Measurements from ENCODE around the gene HLA-A. TPM values are rescaled to one million over a fixed set of nuclear protein-coding genes. Genes with fewer than 3 reads are reported as not detected.
A peak's percentile ranks its signal among the peaks of the same experiment; 100 is the strongest.
"Not testable (repeated sequence)": the region's sequence is repeated elsewhere in the genome, so short reads cannot be mapped to it uniquely, and the experiment has no call there.

The HLA-A gene
- total RNA-seq, 1 donor = 1,869 TPM

- peaks cover 50% of the 10 kb centered on the region for H3K4me1 ChIP-seq (ENCODE audit: insufficient read depth, low read length)
- H3K9me3 ChIP-seq (ENCODE audit: low read depth, low read length) = no peaks in the 10 kb centered on the region
- H3K4me3 ChIP-seq (ENCODE audit: low read length) = no peak overlapping the region
- no peaks in the 10 kb centered on the region for H3K27me3 ChIP-seq (ENCODE audit: insufficient read depth, low read length)
Observed at GRCh38 chr6:29964518-29964886, 22.2 kb downstream of the HLA-A start.

- Histone ChIP-seq H3K4me3 (ENCODE audit: low read length) (peak overlapping the region; percentile 41), H3K9me3 (ENCODE audit: low read depth, low read length) (no peaks in the 10 kb centered on the region), H3K27me3 (ENCODE audit: insufficient read depth, low read length) (no peaks in the 10 kb centered on the region), H3K4me1 (ENCODE audit: insufficient read depth, low read length) (peaks cover 46% of the 10 kb centered on the region)
Observed at GRCh38 chr6:29964887-29965562, 22.7 kb downstream of the HLA-A start.

GRCh38 chr6:29965563-29965872 lies 23.2 kb downstream of the HLA-A start:
- Histone ChIP-seq H3K9me3 (ENCODE audit: low read depth, low read length) (no peaks in the 10 kb centered on the region), H3K27me3 (ENCODE audit: insufficient read depth, low read length) (no peaks in the 10 kb centered on the region), H3K4me3 (ENCODE audit: low read length) (peak overlapping the region; percentile 41), H3K4me1 (ENCODE audit: insufficient read depth, low read length) (peaks cover 46% of the 10 kb centered on the region)

- Histone ChIP-seq H3K9me3 (ENCODE audit: low read depth, low read length) (no peaks in the 10 kb centered on the region), H3K4me3 (ENCODE audit: low read length) (peak overlapping the region; percentile 41), H3K27me3 (ENCODE audit: insufficient read depth, low read length) (no peaks in the 10 kb centered on the region), H3K4me1 (ENCODE audit: insufficient read depth, low read length) (peaks cover 46% of the 10 kb centered on the region)
Observed at GRCh38 chr6:29965873-29966601, 23.7 kb downstream of the HLA-A start.

GRCh38 chr6:29967379-29968010 lies 25.2 kb downstream of the HLA-A start:
- H3K9me3 ChIP-seq (ENCODE audit: low read depth, low read length) = no peaks in the 10 kb centered on the region
- no peak overlapping the region for H3K4me3 ChIP-seq (ENCODE audit: low read length)
- peaks cover 39% of the 10 kb centered on the region for H3K4me1 ChIP-seq (ENCODE audit: insufficient read depth, low read length)
- H3K27me3 ChIP-seq (ENCODE audit: insufficient read depth, low read length) = no peaks in the 10 kb centered on the region

GRCh38 chr6:29968130-29968529 lies 25.8 kb downstream of the HLA-A start:
- no peaks in the 10 kb centered on the region for H3K9me3 ChIP-seq (ENCODE audit: low read depth, low read length)
- peaks cover 39% of the 10 kb centered on the region for H3K4me1 ChIP-seq (ENCODE audit: insufficient read depth, low read length)
- no peaks in the 10 kb centered on the region for H3K27me3 ChIP-seq (ENCODE audit: insufficient read depth, low read length)
- no peak overlapping the region for H3K4me3 ChIP-seq (ENCODE audit: low read length)

GRCh38 chr6:29968905-29969304 lies 26.6 kb downstream of the HLA-A start:
- no peak overlapping the region for H3K4me3 ChIP-seq (ENCODE audit: low read length)
- no peaks in the 10 kb centered on the region for H3K9me3 ChIP-seq (ENCODE audit: low read depth, low read length)
- no peaks in the 10 kb centered on the region for H3K27me3 ChIP-seq (ENCODE audit: insufficient read depth, low read length)
- peaks cover 38% of the 10 kb centered on the region for H3K4me1 ChIP-seq (ENCODE audit: insufficient read depth, low read length)

- Histone ChIP-seq H3K4me3 (ENCODE audit: low read length) (no peak overlapping the region), H3K9me3 (ENCODE audit: low read depth, low read length) (no peaks in the 10 kb centered on the region), H3K27me3 (ENCODE audit: insufficient read depth, low read length) (peaks cover 13% of the 10 kb centered on the region), H3K4me1 (ENCODE audit: insufficient read depth, low read length) (peaks cover 30% of the 10 kb centered on the region)
Observed at GRCh38 chr6:29970711-29971110, 28.4 kb downstream of the HLA-A start.

- Histone ChIP-seq H3K4me3 (ENCODE audit: low read length) (no peak overlapping the region), H3K4me1 (ENCODE audit: insufficient read depth, low read length) (peaks cover 23% of the 10 kb centered on the region), H3K9me3 (ENCODE audit: low read depth, low read length) (no peaks in the 10 kb centered on the region), H3K27me3 (ENCODE audit: insufficient read depth, low read length) (peaks cover 37% of the 10 kb centered on the region)
Observed at GRCh38 chr6:29974901-29975560, 32.7 kb downstream of the HLA-A start.

- peaks cover 37% of the 10 kb centered on the region for H3K27me3 ChIP-seq (ENCODE audit: insufficient read depth, low read length)
- H3K9me3 ChIP-seq (ENCODE audit: low read depth, low read length) = no peaks in the 10 kb centered on the region
- peaks cover 23% of the 10 kb centered on the region for H3K4me1 ChIP-seq (ENCODE audit: insufficient read depth, low read length)
- no peak overlapping the region for H3K4me3 ChIP-seq (ENCODE audit: low read length)
Observed at GRCh38 chr6:29975561-29975907, 33.2 kb downstream of the HLA-A start.

GRCh38 chr6:29976253-29976587 lies 33.9 kb downstream of the HLA-A start:
- peak overlapping the region; percentile 32 for H3K4me3 ChIP-seq (ENCODE audit: low read length)
- no peaks in the 10 kb centered on the region for H3K9me3 ChIP-seq (ENCODE audit: low read depth, low read length)
- peaks cover 37% of the 10 kb centered on the region for H3K27me3 ChIP-seq (ENCODE audit: insufficient read depth, low read length)
- peaks cover 23% of the 10 kb centered on the region for H3K4me1 ChIP-seq (ENCODE audit: insufficient read depth, low read length)

- no peaks in the 10 kb centered on the region for H3K9me3 ChIP-seq (ENCODE audit: low read depth, low read length)
- H3K4me3 ChIP-seq (ENCODE audit: low read length) = peak overlapping the region; percentile 32
- H3K4me1 ChIP-seq (ENCODE audit: insufficient read depth, low read length) = peaks cover 23% of the 10 kb centered on the region
Observed at GRCh38 chr6:29976588-29977424, 34.5 kb downstream of the HLA-A start.

GRCh38 chr6:29977425-29977727 lies 35.0 kb downstream of the HLA-A start:
- Histone ChIP-seq H3K4me3 (ENCODE audit: low read length) (peak overlapping the region; percentile 32), H3K27me3 (ENCODE audit: insufficient read depth, low read length) (peaks cover 37% of the 10 kb centered on the region), H3K9me3 (ENCODE audit: low read depth, low read length) (no peaks in the 10 kb centered on the region), H3K4me1 (ENCODE audit: insufficient read depth, low read length) (peaks cover 23% of the 10 kb centered on the region)

More at GRCh38 chr6:29976588-29977424, 34.5 kb downstream of the HLA-A start:
- H3K27me3 ChIP-seq (ENCODE audit: insufficient read depth, low read length) = peaks cover 37% of the 10 kb centered on the region

- H3K9me3 ChIP-seq (ENCODE audit: low read depth, low read length); H3K4me3 ChIP-seq (ENCODE audit: low read length): not testable (repeated sequence)
- Histone ChIP-seq H3K4me1 (ENCODE audit: insufficient read depth, low read length) (peaks cover 20% of the 10 kb centered on the region), H3K27me3 (ENCODE audit: insufficient read depth, low read length) (peaks cover 31% of the 10 kb centered on the region)
Observed at GRCh38 chr6:29980013-29980412, 37.7 kb downstream of the HLA-A start.

GRCh38 chr6:29980511-29980910 lies 38.2 kb downstream of the HLA-A start:
- H3K4me3 ChIP-seq (ENCODE audit: low read length) = no peak overlapping the region
- peaks cover 15% of the 10 kb centered on the region for H3K4me1 ChIP-seq (ENCODE audit: insufficient read depth, low read length)
- H3K9me3 ChIP-seq (ENCODE audit: low read depth, low read length) = no peaks in the 10 kb centered on the region
- peaks cover 26% of the 10 kb centered on the region for H3K27me3 ChIP-seq (ENCODE audit: insufficient read depth, low read length)
